Lower leg skin (tissue), 3 donors: ENCODE data around the gene POLG2.

ENCODE experiments used
- POLR2A ChIP-seq, 2 donors: fragments of 450-650 bp; IDR thresholded peaks; one replicate each; pipeline ENCODE4 v1.6.1; 2016 to 2017; ENCODE audit warnings: antibody characterized with exemption in 2 of 2, mild to moderate bottlenecking in 1 of 2, moderate library complexity in 1 of 2
- TF ChIP-seq, protein P1 (sequence below), 3 donors: fragments of 450-650 bp; IDR thresholded peaks; one replicate each; pipeline ENCODE4 v1.5.1; 2016; ENCODE audit warnings: antibody characterized with exemption in 3 of 3, mild to moderate bottlenecking in 3 of 3, moderate library complexity in 2 of 3

DNA sequence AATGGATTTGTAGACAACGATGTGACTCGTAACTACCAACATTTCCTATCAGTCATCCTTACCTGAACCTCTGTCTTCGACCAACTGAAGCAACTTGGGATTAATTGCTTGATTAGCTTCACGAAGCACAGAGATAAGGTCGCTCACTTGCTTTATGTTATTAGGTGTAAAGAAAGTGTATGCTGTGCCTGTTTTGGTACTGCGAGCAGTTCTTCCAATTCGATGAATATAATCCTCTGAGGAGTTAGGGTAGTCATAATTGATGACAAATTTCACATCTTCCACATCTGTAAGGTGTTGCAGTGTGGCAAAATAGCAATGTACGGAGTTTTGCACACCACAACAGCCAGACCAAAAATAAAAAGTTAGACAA is 3.6 kb upstream of the POLG2 start:
- TF ChIP-seq, protein P1, sequence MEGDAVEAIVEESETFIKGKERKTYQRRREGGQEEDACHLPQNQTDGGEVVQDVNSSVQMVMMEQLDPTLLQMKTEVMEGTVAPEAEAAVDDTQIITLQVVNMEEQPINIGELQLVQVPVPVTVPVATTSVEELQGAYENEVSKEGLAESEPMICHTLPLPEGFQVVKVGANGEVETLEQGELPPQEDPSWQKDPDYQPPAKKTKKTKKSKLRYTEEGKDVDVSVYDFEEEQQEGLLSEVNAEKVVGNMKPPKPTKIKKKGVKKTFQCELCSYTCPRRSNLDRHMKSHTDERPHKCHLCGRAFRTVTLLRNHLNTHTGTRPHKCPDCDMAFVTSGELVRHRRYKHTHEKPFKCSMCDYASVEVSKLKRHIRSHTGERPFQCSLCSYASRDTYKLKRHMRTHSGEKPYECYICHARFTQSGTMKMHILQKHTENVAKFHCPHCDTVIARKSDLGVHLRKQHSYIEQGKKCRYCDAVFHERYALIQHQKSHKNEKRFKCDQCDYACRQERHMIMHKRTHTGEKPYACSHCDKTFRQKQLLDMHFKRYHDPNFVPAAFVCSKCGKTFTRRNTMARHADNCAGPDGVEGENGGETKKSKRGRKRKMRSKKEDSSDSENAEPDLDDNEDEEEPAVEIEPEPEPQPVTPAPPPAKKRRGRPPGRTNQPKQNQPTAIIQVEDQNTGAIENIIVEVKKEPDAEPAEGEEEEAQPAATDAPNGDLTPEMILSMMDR (IDR thresholded peaks at IDR 0.05), result no peak
- no peak for TF ChIP-seq POLR2A (IDR thresholded peaks at IDR 0.05)
